Amygdala (tissue), 56 donors: Measurements from ENCODE around the gene EZR.

ENCODE experiments used
- DNase-seq, 56 donors: peaks; one replicate each; lab custom pipeline; 2025; lab: John Stamatoyannopoulos, UW

The EZR gene

DNA sequence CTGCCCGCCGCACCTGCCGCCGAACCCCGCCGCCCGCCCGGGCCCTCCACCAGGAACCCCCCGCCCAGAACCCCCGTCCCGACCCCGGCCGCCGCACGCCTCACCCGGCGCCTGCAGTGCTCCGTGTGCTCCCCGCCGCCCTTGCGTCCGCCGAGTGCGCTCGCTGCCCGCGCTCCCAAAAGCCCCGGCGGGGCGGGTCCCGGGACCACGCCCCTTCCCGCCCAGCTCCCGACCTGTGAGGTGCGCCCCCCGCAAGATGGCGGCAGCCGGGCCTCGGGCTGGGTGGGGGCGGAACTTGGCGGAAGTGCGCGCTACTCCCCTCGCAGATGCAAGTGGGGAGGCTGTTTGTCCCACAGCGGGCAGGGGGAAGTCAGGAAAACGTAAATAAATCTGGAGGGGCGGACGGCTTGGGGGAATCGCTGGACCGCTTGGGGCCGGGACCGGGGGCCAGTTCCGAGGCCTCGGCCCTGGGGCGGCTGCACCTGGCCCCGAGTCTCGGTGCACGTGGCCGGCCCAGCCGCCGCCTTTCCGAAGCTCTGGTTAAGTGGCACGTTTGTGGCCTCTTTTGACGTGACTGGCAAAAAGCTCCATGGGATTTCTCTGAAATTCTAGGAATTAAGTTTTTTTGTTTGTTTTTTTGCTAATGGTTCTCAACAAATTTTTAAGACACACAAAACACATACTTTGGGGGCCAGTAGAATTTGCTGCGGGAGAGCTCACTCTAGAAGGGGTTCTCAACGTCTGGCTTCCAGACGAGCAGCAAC lies at the start of gene EZR:
Gene EZR (minus strand): TSS at position 156 of the 764 bp plus-strand sequence. CDS start 1,275 bp downstream, outside the sequence.
- DNase-seq = peak in 20 of 56 donors; percentile 11 to 54 (median 32)

DNA sequence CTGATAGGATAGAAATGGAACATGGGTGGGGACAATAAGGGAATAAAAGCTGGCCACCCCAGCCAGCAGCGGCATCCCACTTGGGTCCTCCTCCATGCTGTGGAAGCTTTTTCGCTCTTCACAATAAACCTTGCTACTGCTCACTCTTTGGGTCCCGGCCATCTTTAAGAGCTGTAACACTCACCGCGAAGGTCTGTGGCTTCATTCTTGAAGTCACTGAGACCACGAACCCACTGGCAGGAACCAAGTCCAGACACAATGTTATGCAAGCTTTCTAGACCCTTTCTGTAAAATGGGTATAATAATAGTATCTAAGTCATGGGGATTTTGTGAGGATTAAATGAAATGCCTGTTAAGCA lies 48.9 kb upstream of the EZR start:
- no peak for DNase-seq

- DNase-seq = no peak
Observed at GRCh38 chr6:158867381-158868121, 48.4 kb upstream of the EZR start.

- no peak for DNase-seq
Observed at GRCh38 chr6:158865769-158866168, 46.6 kb upstream of the EZR start.

DNA sequence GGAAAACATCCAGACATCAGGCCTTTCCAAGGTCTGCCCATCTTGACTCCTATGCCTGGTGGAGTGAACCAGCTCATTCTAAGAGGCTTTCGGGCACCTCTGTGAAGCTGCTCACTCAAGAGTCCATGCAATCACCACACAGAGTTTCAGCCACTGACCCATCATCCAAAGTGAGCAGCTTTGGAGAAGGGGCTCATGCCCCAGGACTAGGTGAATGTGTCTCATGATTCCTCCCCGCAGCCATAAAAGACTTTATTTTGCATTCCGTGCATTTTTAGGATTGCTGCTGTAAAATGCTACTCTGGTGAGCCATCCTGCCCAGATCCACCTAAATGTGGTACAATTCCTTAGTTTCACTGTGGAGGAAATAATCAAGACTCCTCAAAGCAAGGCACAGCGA lies 44.5 kb upstream of the EZR start:
- no peak for DNase-seq

DNA sequence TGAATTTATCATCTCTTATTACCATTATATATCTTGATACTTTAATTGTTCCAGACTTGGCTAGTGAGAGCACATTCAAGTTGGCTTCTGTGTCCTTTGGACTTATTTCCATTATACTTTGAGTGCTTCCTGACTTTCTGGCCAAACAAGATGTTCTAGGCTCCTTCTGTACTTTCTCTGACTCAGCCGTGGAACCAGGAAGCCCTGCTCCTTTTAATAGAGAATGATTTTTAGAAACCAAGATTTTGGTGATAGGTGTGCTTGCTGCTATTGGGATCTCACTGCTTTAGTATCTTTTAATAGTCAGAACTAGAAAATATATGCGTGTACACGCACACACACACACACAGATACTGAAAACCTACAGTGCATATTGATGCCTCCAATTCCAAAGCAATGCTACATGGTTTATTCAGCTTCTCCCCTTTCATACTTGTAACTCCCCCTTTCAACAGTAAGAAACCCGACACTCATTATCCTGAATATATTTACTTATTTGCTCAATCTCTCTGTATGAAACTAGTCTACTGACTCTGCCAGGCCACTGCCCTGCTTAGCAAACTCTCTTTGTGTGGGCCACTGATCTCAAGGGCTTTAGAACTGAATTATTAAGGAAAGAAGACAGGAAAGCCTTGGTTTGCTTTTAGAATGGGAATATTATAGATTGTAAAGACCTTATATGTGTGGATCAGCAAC lies 42.7 kb upstream of the EZR start:
- DNase-seq = no peak

GRCh38 chr6:158860279-158860865 lies 41.2 kb upstream of the EZR start:
- no peak for DNase-seq

DNA sequence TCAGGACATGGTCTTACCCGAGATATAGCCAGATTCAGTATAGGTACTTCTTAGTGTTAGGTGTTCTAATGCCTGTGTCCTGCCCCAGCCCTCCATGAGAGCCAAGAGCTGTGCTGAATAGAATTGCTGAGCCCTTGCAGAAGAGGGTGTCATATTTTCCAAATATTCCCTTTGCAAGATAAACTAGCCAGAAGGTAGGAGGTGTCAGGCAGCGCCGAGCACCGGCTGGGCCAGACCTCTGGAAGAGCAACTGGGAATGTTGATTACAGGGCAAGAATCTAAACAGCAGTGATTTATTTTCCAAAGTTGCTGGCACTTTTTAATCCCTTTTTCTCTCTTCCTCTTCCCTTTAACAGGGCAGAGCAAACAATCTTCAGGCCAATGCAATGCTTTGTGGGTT lies 37.1 kb upstream of the EZR start:
- DNase-seq = no peak

- DNase-seq = no peak
Observed at GRCh38 chr6:158854214-158855101, 35.3 kb upstream of the EZR start.

DNA sequence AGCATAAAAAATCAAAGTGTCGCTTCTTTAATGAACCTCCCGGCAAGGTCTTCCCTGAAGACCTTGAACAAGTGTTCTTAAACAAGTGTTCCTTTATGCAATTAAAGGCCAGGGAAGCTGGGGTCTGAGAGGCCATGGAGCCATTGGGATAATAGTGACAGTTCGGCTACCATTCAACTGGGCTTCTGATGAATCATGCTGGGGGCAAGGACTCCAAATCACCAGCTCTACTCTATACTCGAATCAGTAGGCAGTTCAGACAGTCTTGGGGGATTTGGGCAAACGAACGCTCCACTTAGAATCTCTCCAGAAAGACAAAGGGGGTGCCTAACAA lies 34.7 kb upstream of the EZR start:
- no peak for DNase-seq

DNA sequence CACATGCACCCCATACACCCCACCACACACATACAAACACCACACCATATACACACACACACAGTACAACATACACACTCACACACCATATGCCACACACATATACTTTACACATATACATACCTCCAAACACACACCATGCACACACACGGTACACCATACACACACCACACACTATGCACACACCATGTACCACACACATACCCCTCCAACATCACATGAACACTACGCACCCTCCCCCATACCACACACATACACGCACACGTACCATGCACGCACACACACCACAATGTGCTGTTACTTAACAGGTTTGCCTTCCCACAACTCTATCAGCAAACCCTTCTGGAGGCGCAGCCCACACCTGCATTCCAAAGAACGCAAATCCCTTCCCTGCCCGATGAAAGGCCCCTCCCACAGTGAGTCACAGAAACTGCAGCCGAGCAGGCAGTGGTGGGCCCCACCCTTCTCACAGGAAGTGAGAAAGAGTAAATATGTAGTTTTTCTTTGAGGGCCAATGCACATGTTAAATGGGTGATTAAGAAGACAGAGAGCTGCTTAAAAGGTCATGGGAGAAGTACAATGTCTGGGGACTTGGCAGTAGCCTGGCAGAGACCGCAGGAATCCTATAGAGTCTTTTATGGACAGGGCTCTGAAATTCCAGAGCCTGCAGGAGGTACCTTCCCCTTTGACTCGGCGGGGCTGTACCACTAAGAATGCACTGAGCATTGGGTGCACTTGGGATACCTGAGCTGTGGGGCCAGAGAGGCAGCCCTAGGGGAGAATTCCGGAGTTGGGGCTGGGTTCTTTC lies 34.1 kb upstream of the EZR start:
- DNase-seq = peak in 1 of 56 donors; percentile 6

DNA sequence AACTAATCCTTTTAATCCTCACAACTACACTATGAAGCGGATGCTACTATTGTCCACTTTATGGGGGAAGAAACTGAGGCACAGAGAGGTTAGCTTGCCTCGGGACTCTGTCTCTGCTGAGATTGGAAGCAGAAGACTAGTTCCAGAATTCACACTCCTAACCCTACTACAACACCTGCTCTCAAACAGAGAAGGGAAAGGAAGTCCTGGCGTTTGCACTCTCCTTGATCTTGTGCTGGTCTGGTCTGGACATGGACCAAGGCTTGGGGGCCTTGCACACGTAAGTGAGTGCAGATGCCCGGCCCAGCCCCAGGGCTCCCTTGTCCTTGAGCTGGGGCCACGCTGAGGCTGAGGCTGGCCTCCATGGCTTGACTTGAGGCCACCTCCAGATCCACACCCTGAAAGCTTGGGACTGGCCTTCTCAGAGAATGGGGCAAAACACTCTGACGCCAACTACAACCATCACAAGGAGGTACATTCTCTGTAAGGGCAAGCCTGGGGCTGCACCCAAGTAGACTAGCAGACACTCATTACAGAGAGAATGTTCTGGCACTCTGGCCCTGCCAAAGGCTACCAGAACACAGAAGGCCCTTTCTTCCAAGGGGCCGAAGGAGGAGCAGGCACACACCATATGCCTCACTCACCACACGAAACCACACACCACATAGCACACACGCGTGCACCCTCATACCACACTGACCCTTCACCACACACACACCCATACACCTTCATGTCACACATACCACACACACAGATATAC lies 33.3 kb upstream of the EZR start:
- DNase-seq = no peak

- DNase-seq = no peak
Observed at GRCh38 chr6:158850807-158851115, 31.6 kb upstream of the EZR start.

DNA sequence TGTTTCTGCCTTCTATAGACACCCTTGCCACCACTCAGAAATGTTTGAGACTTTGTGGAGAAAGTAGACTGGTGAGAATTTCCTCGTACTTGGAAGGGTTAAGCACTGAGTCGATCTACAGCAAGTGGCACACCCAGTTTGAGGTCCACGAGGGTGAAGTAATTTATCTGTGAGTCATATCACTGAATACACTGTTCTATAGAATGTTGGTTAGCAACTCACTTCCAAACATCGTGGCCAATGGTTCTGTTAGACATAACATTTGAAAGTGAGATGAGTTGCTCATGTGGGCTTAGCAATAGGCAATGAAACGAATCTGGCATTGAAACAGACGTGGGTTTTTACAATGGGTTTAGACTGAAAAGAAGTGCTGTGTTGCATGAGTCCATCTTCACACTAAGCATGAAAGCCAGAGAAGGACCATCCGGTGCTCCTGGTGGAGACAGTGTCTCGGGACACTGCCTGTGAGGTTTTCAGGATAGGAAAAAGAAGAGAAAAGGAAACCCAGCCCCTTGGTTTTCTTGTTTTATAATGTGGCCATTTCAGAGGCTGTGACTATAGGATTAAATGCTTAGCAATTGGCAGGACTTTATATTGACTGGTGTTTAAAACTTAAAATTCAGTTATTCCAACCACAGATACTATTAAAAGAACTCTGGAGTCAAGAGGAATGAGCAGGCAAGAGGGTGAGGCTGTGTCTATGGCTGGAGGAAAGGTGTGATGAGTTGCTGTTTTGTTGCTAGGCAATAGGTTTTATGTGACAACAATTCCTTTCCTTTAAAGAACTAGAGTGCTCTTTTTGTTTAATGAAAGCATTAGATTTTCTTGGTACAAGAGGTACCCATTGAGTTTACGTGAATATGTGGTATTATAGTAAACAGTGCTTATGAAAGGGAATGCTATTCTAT lies 31.0 kb upstream of the EZR start:
- DNase-seq = no peak

DNA sequence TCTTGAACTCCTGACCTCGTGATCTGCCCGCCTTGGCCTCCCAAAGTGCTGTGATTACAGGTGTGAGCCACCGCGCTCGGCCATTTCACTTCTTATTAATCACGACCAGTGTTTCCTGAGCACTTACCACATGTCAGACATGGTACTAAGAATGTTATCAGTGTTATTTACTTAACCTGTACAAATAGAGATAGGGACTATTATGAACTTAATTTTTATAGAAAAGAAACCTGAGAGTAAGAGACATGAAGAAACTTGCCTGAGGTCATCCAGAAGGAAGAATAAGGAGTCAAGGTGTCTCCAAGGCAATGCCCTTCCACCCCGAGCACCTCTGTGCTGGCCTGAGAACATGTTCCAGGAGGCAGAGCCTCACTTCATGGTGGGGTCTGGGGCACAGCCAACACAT lies 29.3 kb upstream of the EZR start:
- DNase-seq = no peak

DNA sequence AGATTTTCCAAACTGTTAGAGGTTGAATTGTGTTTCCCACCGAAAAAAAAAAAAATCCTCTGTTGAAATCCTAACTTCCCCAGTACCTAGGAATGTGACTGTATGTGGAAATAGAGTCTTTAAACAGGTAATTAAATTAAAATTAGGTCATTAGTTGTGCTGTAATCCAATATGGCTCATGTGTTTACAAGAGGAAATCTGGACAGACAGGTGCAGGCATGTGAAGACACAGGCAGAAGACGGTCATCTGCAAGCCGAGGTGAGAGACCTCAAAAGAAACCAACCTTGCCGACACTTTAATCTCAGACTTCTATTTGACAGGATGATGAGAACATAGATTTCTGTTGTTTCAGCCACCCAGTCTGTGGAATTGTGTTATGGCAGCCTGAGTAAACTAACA lies 28.6 kb upstream of the EZR start:
- no peak for DNase-seq

DNA sequence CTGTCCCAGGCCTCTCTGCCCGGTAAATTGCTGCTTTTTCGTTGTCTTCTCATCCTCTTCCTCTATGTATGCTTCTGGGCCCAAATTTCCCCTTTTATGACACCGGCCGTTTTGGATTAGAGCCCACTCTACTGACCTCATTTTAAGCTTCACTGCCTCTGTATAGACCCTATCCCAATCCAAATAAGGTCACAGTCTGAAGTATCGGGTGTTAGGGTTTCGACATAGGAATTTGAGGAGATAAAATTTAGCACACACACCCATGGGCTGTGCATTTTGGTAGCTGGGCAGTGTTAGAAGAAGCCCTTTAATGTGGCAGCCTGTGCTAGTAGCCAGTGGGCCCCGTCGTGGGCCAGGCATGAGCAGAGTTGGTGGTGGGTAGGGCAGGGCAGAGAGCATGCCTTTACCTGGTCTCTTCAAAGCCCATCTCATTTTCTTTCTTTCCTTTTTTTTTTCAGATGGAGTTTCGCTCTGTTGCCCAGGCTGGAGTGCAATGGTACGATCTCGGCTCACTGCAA lies 27.9 kb upstream of the EZR start:
- no peak for DNase-seq
